ENCODE data around the gene SLC27A5.
"Not testable (repeated sequence)": the region's sequence is repeated elsewhere in the genome, so short reads cannot be mapped to it uniquely, and the experiment has no call there.

The SLC27A5 gene

DNA sequence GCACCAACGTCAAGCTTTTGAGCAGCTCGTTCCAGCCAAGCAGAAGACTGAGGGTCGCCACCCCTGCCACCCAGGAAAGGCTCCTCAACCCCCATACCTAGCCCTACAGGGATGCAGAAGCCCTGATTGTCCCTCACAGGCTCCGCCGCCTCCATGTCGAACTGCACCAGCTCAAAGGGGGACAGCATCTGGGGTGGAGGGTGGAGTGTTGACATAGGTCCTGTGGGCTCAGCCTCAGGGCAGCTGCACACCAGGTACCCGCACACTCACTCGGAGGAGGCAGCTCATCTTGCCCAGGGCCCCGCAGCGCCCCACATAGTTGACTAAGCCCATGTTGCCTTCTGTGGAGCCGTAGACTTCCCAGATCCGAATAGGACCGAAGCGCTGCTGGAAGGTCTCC is 11.6 kb downstream of the SLC27A5 start:
- FAIRE-seq (no peak), DNase-seq (ENCODE audit: insufficient read length, low spot score) (no peak)
- TF ChIP-seq POLR2AphosphoS5 (IDR thresholded peaks at IDR 0.05; ENCODE audit: low read depth, low read length) = no peak
- TF ChIP-seq POLR2A (IDR thresholded peaks at IDR 0.05; ENCODE audit: low read depth, low read length) = no peak
- no peak for TF ChIP-seq SPI1 (IDR thresholded peaks at IDR 0.05; ENCODE audit: low read depth, low read length)
- no peak for TF ChIP-seq TAF1 (IDR thresholded peaks at IDR 0.05; ENCODE audit: low read depth, low read length)

DNA sequence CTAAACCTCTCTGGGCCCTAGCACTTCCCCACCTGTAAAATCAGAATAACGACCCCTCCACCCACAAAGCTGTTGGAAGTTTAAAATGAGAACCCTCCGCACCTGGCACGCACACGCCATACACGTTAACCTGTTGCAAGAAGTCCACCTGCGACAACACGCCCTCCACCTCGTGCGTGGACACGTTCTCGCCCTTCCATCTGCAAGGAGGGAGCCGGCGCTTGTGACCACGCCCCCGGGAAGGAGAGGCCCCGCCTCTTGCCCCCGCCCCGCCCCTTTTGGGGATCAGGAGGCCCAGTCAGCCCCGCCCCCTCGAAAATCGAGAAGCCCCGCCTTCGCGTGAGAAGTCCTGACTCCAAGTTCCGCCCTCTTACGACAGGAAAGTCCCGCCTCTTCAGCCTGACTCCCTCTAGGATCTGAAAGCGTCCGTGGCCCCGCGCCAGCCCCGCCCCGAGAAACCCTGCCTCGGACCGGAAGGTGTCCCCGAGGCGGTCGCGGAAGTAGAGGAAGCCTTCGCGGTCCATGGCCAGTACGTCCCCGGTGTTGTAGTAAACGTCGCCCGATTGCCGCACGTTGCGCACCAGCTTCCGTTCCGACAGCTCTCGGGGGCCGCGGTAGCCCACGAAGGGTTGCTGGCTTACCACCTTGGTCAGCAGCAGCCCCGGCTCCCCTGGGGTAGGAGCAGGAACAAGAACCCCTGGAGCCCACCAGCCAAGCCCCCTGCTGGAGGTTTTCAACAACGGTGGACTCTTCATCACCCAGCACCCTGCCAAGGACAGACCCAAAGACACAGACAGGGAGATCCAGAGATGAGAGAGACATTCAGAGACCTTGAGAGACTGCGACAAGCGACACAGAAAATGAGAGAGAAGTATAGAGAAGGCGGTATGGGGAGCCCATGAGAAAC is 12.5 kb downstream of the SLC27A5 start:
- peak; percentile 96 for DNase-seq (ENCODE audit: insufficient read length, low spot score)
- no peak; the same call in 1 of the 2 replicates for TF ChIP-seq POLR2A (IDR thresholded peaks at IDR 0.05; ENCODE audit: low read depth, low read length)
- TF ChIP-seq POLR2AphosphoS5 (IDR thresholded peaks at IDR 0.05; ENCODE audit: low read depth, low read length) = peak; percentile 50; the same call in 1 of the 2 replicates
- TF ChIP-seq PAX5 (IDR thresholded peaks at IDR 0.05; ENCODE audit: insufficient read depth, low read length, severe bottlenecking) = peak; percentile 29
- peak; percentile 73; the same call in 1 of the 2 replicates for TF ChIP-seq POU2F2 (IDR thresholded peaks at IDR 0.05; ENCODE audit: low read depth, low read length)
- TF ChIP-seq SPI1 (IDR thresholded peaks at IDR 0.05; ENCODE audit: low read depth, low read length) = peak; percentile 46; the same call in 1 of the 2 replicates
- peak; percentile 73 for TF ChIP-seq TAF1 (IDR thresholded peaks at IDR 0.05; ENCODE audit: low read depth, low read length)
- FAIRE-seq = peak; percentile 92

DNA sequence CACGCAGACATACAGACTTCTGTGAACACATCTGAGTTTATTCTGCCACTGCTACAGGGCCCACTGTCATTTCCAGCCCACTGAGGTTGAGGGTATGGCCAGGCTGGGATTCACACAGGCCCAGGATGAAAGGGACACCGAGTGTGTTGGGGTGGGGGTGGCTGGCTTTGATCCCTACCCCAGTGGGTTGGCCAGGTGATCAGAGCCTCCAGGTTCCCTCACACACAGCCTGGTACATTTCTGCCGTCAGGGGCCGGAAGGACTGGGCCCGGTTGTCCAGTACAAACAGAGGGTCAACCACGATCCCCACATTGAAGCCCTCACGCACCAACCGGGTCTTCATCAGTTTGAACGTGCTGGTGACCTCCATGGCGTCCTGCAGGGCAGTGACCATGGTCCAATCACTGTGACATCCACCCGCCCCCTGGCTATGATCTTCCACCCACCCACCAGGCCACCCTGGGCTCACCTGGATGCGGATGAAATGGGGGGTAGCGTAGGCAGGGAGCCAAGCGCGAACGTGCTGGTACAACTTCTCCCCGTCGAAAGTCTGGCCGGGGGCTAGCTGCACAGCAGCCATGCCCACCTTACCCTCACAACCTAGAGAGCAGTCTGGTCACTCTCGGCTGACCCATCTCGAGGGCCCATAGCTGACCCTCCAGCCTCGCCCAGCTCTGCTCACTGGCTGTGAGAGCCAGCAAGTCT is 13.3 kb downstream of the SLC27A5 start:
- FAIRE-seq (no peak), DNase-seq (ENCODE audit: insufficient read length, low spot score) (no peak)
- no peak for TF ChIP-seq SPI1 (IDR thresholded peaks at IDR 0.05; ENCODE audit: low read depth, low read length)
- no peak for TF ChIP-seq POLR2A (IDR thresholded peaks at IDR 0.05; ENCODE audit: low read depth, low read length)
- TF ChIP-seq POLR2AphosphoS5 (IDR thresholded peaks at IDR 0.05; ENCODE audit: low read depth, low read length) = no peak
- no peak for TF ChIP-seq PAX5 (IDR thresholded peaks at IDR 0.05; ENCODE audit: insufficient read depth, low read length, severe bottlenecking)
- no peak for TF ChIP-seq TAF1 (IDR thresholded peaks at IDR 0.05; ENCODE audit: low read depth, low read length)
- TF ChIP-seq POU2F2 (IDR thresholded peaks at IDR 0.05; ENCODE audit: low read depth, low read length) = no peak

DNA sequence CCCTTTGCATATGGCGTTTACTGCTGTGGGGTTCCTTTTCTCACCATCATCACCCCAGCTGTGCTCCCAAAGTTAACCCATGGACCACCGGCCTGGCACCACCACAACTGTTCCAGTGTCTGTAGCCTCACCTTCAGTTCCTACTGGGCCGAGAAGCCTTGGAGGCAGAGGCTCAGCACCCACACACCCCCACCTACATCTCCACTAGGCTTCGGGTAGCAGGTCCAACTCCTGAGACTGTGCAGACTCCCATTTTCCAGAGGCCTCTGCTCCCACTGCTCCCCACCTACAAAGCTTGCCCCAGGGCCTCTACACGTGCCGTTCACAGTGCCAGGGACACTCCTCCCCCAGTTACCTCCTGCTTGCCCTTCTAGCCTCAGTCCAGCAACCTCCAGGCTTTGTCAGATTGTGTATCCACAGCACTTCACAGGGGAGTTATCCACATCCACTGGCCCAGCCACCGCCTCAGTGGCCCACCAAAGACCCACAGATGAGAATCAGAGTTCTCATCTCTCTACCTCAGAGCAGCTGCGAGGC is 14.1 kb downstream of the SLC27A5 start:
- DNase-seq (ENCODE audit: insufficient read length, low spot score) (no peak), FAIRE-seq (no peak)
- TF ChIP-seq POU2F2 (IDR thresholded peaks at IDR 0.05; ENCODE audit: low read depth, low read length) = no peak

DNA sequence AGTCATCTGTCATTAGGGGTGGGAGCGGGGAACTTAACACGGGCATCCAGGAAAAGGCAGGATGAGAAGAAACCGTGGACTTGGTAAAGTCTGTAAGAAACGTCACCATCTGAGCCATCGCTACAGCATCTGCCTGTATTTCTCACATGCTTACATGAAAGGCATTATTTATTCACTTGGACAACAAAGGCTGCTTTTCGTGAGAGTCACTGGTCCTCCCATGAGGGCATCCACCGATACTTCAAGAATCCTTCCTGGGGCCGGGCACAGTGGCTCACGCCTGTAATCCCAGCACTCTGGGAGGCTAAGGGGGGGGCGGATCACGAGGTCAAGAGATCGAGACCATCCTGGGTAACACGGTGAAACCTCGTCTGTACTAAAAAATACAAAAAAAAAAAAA is 19.5 kb downstream of the SLC27A5 start:
- no peak for DNase-seq (ENCODE audit: insufficient read length, low spot score)
- TF ChIP-seq POLR2AphosphoS5 (IDR thresholded peaks at IDR 0.05; ENCODE audit: low read depth, low read length) (no peak), POU2F2 (IDR thresholded peaks at IDR 0.05; ENCODE audit: low read depth, low read length) (no peak), POLR2A (IDR thresholded peaks at IDR 0.05; ENCODE audit: low read depth, low read length) (no peak), PAX5 (IDR thresholded peaks at IDR 0.05; ENCODE audit: insufficient read depth, low read length, severe bottlenecking) (no peak), TAF1 (IDR thresholded peaks at IDR 0.05; ENCODE audit: low read depth, low read length) (no peak), SPI1 (IDR thresholded peaks at IDR 0.05; ENCODE audit: low read depth, low read length) (no peak)
- FAIRE-seq = no peak

DNA sequence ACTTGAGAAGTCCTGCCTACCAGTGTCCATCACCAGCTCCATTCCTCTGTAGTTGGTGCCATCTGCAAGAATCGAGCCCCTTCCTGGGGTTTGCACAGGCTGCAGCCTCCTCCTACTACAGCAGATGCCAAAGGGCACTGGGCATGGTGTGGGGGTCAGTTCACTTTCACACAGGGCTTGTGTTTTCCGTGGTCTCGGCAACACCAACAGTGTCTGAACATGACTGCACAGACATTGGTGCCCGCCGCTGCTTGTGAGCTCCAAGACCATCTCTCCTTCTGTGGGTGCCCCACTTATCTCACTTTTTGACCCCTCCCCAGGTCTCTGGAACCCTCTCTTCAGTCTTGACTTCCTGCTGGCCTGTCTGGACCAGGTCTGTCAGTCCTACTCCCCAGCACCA is 20.4 kb downstream of the SLC27A5 start:
- FAIRE-seq = no peak

DNA sequence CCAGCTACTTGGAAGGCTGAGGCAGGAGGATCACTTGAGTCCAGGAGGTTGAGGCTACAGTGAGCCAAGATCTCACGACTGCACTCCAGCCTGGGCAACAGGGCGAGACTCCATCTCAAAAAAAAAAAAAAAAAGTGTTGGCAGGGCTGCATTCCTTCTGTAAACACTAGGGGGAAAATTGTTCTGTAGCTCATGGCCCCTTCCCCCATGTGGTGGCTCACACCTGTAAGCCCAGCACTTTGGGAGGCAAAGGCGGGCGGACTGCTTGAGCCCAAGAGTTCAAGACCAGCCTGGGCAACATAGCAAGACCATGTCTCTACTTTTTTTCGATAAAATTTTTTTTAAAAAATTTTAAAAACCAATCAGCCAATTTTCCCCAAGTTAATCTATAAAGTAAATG is 27.4 kb downstream of the SLC27A5 start:
- not testable (repeated sequence) for DNase-seq (ENCODE audit: insufficient read length, low spot score); FAIRE-seq

More for the DNA sequence above, 20.4 kb downstream of the SLC27A5 start:
- no peak for TF ChIP-seq SPI1 (IDR thresholded peaks at IDR 0.05; ENCODE audit: low read depth, low read length)
- no peak for TF ChIP-seq POU2F2 (IDR thresholded peaks at IDR 0.05; ENCODE audit: low read depth, low read length)
- TF ChIP-seq TAF1 (IDR thresholded peaks at IDR 0.05; ENCODE audit: low read depth, low read length) = no peak
- DNase-seq (ENCODE audit: insufficient read length, low spot score) = no peak

DNA sequence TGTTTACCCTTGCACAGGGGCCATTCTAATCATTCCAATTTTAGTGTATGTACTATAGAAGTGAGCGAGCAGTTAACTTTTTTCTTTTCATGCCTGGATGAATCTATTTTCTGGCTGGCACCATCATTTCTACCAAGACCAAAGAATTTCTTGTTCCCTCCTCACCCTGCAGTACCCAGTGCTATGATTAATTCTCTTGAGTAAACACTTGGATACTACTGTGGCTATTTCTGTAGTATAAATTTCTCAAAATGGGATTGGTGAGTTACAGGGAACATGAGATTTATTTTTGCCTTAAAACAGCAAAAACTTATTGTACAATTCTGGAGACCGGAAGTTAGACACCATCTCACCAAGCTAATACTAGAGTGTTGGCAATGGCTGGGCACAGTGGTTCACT is 28.0 kb downstream of the SLC27A5 start:
- DNase-seq (ENCODE audit: insufficient read length, low spot score) (no peak), FAIRE-seq (no peak)
- TF ChIP-seq POU2F2 (IDR thresholded peaks at IDR 0.05; ENCODE audit: low read depth, low read length) (no peak), TAF1 (IDR thresholded peaks at IDR 0.05; ENCODE audit: low read depth, low read length) (no peak), POLR2AphosphoS5 (IDR thresholded peaks at IDR 0.05; ENCODE audit: low read depth, low read length) (no peak), POLR2A (IDR thresholded peaks at IDR 0.05; ENCODE audit: low read depth, low read length) (no peak), PAX5 (IDR thresholded peaks at IDR 0.05; ENCODE audit: insufficient read depth, low read length, severe bottlenecking) (no peak), SPI1 (IDR thresholded peaks at IDR 0.05; ENCODE audit: low read depth, low read length) (no peak)

DNA sequence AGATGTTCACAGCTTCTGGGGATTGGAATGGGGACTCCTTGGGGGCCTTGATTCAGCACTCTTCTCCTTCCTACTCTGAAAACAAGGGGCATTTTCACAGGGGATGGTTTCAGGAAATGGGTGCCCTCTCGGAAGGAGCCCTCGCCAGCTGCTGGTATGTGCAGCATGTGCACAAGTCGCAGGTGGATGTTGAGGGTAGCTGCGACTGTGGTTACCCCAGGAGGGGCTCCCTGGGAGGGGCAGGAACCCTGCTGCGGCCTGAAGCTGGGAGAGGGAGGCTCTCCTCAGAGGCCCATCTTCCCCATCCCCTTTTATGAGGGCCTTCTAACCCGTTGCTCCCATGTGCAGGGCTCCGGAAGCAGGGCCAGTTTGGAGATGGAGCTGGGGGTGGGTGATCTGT is 29.4 kb downstream of the SLC27A5 start:
- FAIRE-seq = no peak

DNA sequence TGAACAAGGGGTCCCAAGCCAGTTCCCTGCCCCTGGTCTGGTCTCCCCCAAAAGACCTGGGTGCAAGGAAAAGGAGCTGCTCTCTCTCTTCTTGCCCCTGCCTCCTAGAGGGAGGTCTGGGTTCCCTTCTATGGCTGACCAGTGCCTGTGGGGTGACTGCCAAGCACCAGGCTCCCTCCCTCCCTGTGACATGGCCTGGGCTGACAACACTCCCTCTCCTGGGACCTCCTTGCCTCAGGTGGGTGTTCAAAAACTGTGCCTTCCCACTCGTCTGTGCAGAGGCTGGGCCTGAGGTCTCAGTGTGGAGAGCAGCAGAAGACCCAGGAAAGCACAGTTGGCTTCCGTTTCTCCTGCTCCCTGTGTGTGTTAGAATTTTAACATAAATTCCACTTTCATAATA is 31.0 kb downstream of the SLC27A5 start:
- no peak for TF ChIP-seq PAX5 (IDR thresholded peaks at IDR 0.05; ENCODE audit: insufficient read depth, low read length, severe bottlenecking)
- TF ChIP-seq POLR2A (IDR thresholded peaks at IDR 0.05; ENCODE audit: low read depth, low read length) = no peak
- no peak for TF ChIP-seq SPI1 (IDR thresholded peaks at IDR 0.05; ENCODE audit: low read depth, low read length)
- no peak for TF ChIP-seq POLR2AphosphoS5 (IDR thresholded peaks at IDR 0.05; ENCODE audit: low read depth, low read length)
- no peak for TF ChIP-seq TAF1 (IDR thresholded peaks at IDR 0.05; ENCODE audit: low read depth, low read length)
- TF ChIP-seq POU2F2 (IDR thresholded peaks at IDR 0.05; ENCODE audit: low read depth, low read length) = no peak
- FAIRE-seq = no peak
- DNase-seq (ENCODE audit: insufficient read length, low spot score) = no peak

More for the DNA sequence above, 29.4 kb downstream of the SLC27A5 start:
- TF ChIP-seq POLR2A (IDR thresholded peaks at IDR 0.05; ENCODE audit: low read depth, low read length) (no peak), PAX5 (IDR thresholded peaks at IDR 0.05; ENCODE audit: insufficient read depth, low read length, severe bottlenecking) (no peak), POLR2AphosphoS5 (IDR thresholded peaks at IDR 0.05; ENCODE audit: low read depth, low read length) (no peak), POU2F2 (IDR thresholded peaks at IDR 0.05; ENCODE audit: low read depth, low read length) (no peak), SPI1 (IDR thresholded peaks at IDR 0.05; ENCODE audit: low read depth, low read length) (no peak), TAF1 (IDR thresholded peaks at IDR 0.05; ENCODE audit: low read depth, low read length) (no peak)
- no peak for DNase-seq (ENCODE audit: insufficient read length, low spot score)

Data from GM12891 (cell line).